Ishikawa (cell line): ENCODE data around the gene RRAGA.

ENCODE experiments used
- CEBPB ChIP-seq: IDR thresholded peaks from 2 replicates; pipeline ENCODE4 v1.6.1; 2012
- CREB1 ChIP-seq: IDR thresholded peaks from 2 replicates; pipeline ENCODE4 v1.6.1; 2012; ENCODE audit warnings: low read depth
- EGR1 ChIP-seq: IDR thresholded peaks from 2 replicates; pipeline ENCODE4 v1.6.1; 2012
- EP300 ChIP-seq: IDR thresholded peaks from 2 replicates; pipeline ENCODE4 v1.6.1; 2012; ENCODE audit warnings: borderline replicate concordance
- FOXM1 ChIP-seq: IDR thresholded peaks from 2 replicates; pipeline ENCODE4 v1.6.1; 2012; ENCODE audit warnings: low read depth, borderline replicate concordance
- MAX ChIP-seq: IDR thresholded peaks from 2 replicates; pipeline ENCODE4 v1.6.1; 2012
- NFIC ChIP-seq: IDR thresholded peaks from 2 replicates; pipeline ENCODE4 v1.6.1; 2012
- RAD21 ChIP-seq: IDR thresholded peaks from 2 replicates; pipeline ENCODE4 v1.6.1; 2012; ENCODE audit warnings: low read depth
- REST ChIP-seq: IDR thresholded peaks from 2 replicates; pipeline ENCODE4 v1.6.1; 2012; ENCODE audit warnings: low read depth, mild to moderate bottlenecking
- TAF1 ChIP-seq: IDR thresholded peaks from 2 replicates; pipeline ENCODE4 v1.6.1; 2012; ENCODE audit warnings: low read depth, mild to moderate bottlenecking
- TEAD4 ChIP-seq: IDR thresholded peaks from 2 replicates; pipeline ENCODE4 v1.6.1; 2012
- USF1 ChIP-seq: IDR thresholded peaks from 2 replicates; pipeline ENCODE4 v1.6.1; 2012
- YY1 ChIP-seq: IDR thresholded peaks from 2 replicates; pipeline ENCODE4 v1.6.1; 2012; ENCODE audit warnings: low read depth
- ZBTB7A ChIP-seq: IDR thresholded peaks from 2 replicates; pipeline ENCODE4 v1.6.1; 2012; ENCODE audit warnings: low read depth

GRCh38 chr9:19036611-19037010 is 12.6 kb upstream of the RRAGA start:
- TF ChIP-seq RAD21 (no peak), USF1 (no peak), TAF1 (no peak), NFIC (no peak), ZBTB7A (no peak), MAX (no peak), YY1 (no peak), REST (no peak), EP300 (no peak), CREB1 (no peak), EGR1 (no peak), FOXM1 (no peak), CEBPB (no peak), TEAD4 (no peak)
